ENCODE data around the gene RPRD1B.

The RPRD1B gene

GRCh38 chr20:38043512-38044300, 10.2 kb downstream of the RPRD1B start:
- no peak for DNase-seq

- DNase-seq = no peak
These were observed 11.1 kb downstream of the RPRD1B start for GRCh38 chr20:38044685-38045084.

GRCh38 chr20:38046572-38046971, 13.0 kb downstream of the RPRD1B start:
- no peak for DNase-seq

- no peak for DNase-seq
These were observed 16.3 kb downstream of the RPRD1B start for GRCh38 chr20:38049800-38050199.

GRCh38 chr20:38050686-38051085, 17.1 kb downstream of the RPRD1B start:
- no peak for DNase-seq

GRCh38 chr20:38052870-38053269, 19.3 kb downstream of the RPRD1B start:
- no peak for DNase-seq

GRCh38 chr20:38054647-38055046, 21.1 kb downstream of the RPRD1B start:
- no peak for DNase-seq

- DNase-seq = no peak
These were observed 21.7 kb downstream of the RPRD1B start for GRCh38 chr20:38055294-38055693.

- DNase-seq = no peak
These were observed 22.3 kb downstream of the RPRD1B start for GRCh38 chr20:38055848-38056247.

- DNase-seq = peak; percentile 57
These were observed 23.9 kb downstream of the RPRD1B start for GRCh38 chr20:38057351-38057972.

GRCh38 chr20:38059832-38060231, 26.3 kb downstream of the RPRD1B start:
- no peak for DNase-seq

GRCh38 chr20:38060536-38060935, 27.0 kb downstream of the RPRD1B start:
- DNase-seq = no peak

GRCh38 chr20:38061109-38061508, 27.6 kb downstream of the RPRD1B start:
- DNase-seq = no peak

- no peak for DNase-seq
These were observed 29.3 kb downstream of the RPRD1B start for GRCh38 chr20:38062890-38063289.

- no peak for DNase-seq
These were observed 30.5 kb downstream of the RPRD1B start for GRCh38 chr20:38063911-38064530.

GRCh38 chr20:38065764-38066375, 32.3 kb downstream of the RPRD1B start:
- no peak for DNase-seq

- DNase-seq = no peak
These were observed 33.6 kb downstream of the RPRD1B start for GRCh38 chr20:38066969-38067716.

- no peak for DNase-seq
These were observed 34.3 kb downstream of the RPRD1B start for GRCh38 chr20:38067717-38068365.

GRCh38 chr20:38072898-38073297, 39.4 kb downstream of the RPRD1B start:
- no peak for DNase-seq

GRCh38 chr20:38073307-38074071, 39.9 kb downstream of the RPRD1B start:
- no peak for DNase-seq

- no peak for DNase-seq
These were observed 41.8 kb downstream of the RPRD1B start for GRCh38 chr20:38075161-38075998.
